Right lobe of liver (tissue), 4 donors: ENCODE data around the gene MIDN.

Experiments used
- POLR2A ChIP-seq: fragments of 450-650 bp; IDR thresholded peaks from one replicate; pipeline ENCODE4 v1.6.1; 2017; ENCODE audit warnings: antibody characterized with exemption, mild to moderate bottlenecking
- TF ChIP-seq, protein P1 (sequence below), 4 donors: fragments of 200-600 bp in 3 of 4; fragments of 450-650 bp in 1 of 4; IDR thresholded peaks; one replicate each; pipeline versions ENCODE4 v1.5.1 to v1.8.0; 2016 to 2022; ENCODE audit warnings: antibody characterized with exemption in 4 of 4, mild to moderate bottlenecking in 2 of 4
- donor health status: DM: no; HTN: no; CAD: no.
- donor health status: DM: no; HTN: no; CAD: no.
- donor health status: DM: no; HTN: yes; CAD: no.

DNA sequence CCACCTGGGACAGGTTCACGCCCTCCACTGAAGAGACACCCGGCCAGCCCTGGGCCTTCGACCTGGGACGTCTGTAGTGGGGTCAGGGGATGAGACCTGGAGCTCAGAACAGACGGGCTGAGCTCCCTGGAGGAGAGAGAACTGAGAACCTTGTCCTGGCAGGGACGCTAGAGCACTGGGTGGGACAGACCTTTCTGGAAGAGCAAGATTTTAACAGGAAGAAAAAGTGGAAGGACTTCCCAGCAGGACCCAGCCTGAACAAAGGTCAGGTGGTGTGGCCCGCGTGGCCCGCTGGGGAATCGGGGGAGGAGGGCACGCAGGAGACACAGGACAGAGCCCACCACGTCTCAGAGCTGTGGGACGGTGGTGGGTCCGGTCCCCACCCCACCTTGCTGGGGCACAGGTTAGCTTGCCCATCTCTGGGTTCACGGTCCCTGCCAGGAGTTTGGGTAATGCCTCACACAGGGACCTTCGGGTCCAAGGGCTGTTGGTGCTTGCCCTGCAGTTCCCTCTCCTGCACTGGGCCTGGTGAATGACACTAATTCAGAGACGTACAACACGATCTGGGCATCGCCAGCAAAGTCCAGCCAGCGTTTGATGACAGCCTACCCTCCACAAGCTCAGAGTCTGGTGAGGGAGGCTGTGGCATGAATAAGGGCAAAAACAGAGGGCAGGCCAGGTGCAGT, 36.1 kb downstream of the MIDN start:
- TF ChIP-seq, protein P1, sequence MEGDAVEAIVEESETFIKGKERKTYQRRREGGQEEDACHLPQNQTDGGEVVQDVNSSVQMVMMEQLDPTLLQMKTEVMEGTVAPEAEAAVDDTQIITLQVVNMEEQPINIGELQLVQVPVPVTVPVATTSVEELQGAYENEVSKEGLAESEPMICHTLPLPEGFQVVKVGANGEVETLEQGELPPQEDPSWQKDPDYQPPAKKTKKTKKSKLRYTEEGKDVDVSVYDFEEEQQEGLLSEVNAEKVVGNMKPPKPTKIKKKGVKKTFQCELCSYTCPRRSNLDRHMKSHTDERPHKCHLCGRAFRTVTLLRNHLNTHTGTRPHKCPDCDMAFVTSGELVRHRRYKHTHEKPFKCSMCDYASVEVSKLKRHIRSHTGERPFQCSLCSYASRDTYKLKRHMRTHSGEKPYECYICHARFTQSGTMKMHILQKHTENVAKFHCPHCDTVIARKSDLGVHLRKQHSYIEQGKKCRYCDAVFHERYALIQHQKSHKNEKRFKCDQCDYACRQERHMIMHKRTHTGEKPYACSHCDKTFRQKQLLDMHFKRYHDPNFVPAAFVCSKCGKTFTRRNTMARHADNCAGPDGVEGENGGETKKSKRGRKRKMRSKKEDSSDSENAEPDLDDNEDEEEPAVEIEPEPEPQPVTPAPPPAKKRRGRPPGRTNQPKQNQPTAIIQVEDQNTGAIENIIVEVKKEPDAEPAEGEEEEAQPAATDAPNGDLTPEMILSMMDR (IDR thresholded peaks at IDR 0.05): no peak
- peak; percentile 19 for TF ChIP-seq POLR2A
